HepG2 (cell line): ENCODE results near the gene C9orf40. TPM values are rescaled to one million over a fixed set of nuclear protein-coding genes. Genes with fewer than 3 reads are reported as not detected.
A peak's percentile ranks its signal among the peaks of the same experiment; 100 is the strongest.

Experiments
- BRCA1 ChIP-seq: sonication (generic); formaldehyde crosslinking; IDR thresholded peaks from 2 replicates; pipeline ENCODE4 v1.4.0; 2020; ENCODE audit warnings: missing genetic modification reagents
- CC2D1A ChIP-seq: sonication (generic); formaldehyde crosslinking; IDR thresholded peaks from 2 replicates; pipeline ENCODE4 v1.8.1; 2023; ENCODE audit warnings: mild to moderate bottlenecking, missing genetic modification reagents
- FOXK2 ChIP-seq: fragments of 450-650 bp; IDR thresholded peaks from 2 replicates; pipeline ENCODE4 v1.6.1; 2016
- IRF2 ChIP-seq: IDR thresholded peaks from 2 replicates; pipeline ENCODE4 v1.6.1; 2018; ENCODE audit warnings: missing genetic modification reagents, missing compliant biosample characterization
- MXI1 ChIP-seq: IDR thresholded peaks from 3 replicates; pipeline ENCODE4 v1.6.1; 2012; ENCODE audit warnings: low read depth, low read length, inconsistent platforms, borderline replicate concordance
- MZF1 ChIP-seq: sonication (generic); formaldehyde crosslinking; IDR thresholded peaks from 2 replicates; pipeline ENCODE4 v1.8.1; 2023; ENCODE audit warnings: mild to moderate bottlenecking, missing genetic modification reagents, borderline replicate concordance
- NCOA2 ChIP-seq: sonication (generic); formaldehyde crosslinking; IDR thresholded peaks from 2 replicates; pipeline ENCODE4 v1.8.0; 2022; ENCODE audit warnings: inconsistent platforms
- NCOR1 ChIP-seq: fragments of 200-600 bp; sonication (generic); IDR thresholded peaks from 2 replicates; pipeline ENCODE4 v1.7.0; 2017; ENCODE audit warnings: antibody characterized with exemption, low read length, borderline replicate concordance
- PHF5A ChIP-seq: IDR thresholded peaks from one replicate; pipeline ENCODE4 v1.6.1; 2018; ENCODE audit warnings: low read depth, missing genetic modification reagents; ENCODE audit not compliant: unreplicated experiment
- RBFOX2 ChIP-seq: fragments of 200-400 bp; formaldehyde crosslinking; IDR thresholded peaks from 2 replicates; pipeline ENCODE4 v1.6.1; 2017; ENCODE audit warnings: low read depth, mild to moderate bottlenecking, low read length
- REPIN1 ChIP-seq: sonication (generic); formaldehyde crosslinking; IDR thresholded peaks from 2 replicates; pipeline ENCODE4 v1.8.0; 2022; ENCODE audit warnings: missing genetic modification reagents, low read depth, mild to moderate bottlenecking, borderline replicate concordance
- REXO4 ChIP-seq: sonication (generic); formaldehyde crosslinking; IDR thresholded peaks from 2 replicates; pipeline ENCODE4 v1.8.0; 2022; ENCODE audit warnings: missing genetic modification reagents, mild to moderate bottlenecking, borderline replicate concordance
- RXRB ChIP-seq: IDR thresholded peaks from 2 replicates; pipeline ENCODE4 v1.6.1; 2016; ENCODE audit warnings: borderline replicate concordance, missing genetic modification reagents, missing compliant biosample characterization
- SALL1 ChIP-seq: sonication (generic); formaldehyde crosslinking; IDR thresholded peaks from 2 replicates; pipeline ENCODE4 v1.8.0; 2022; ENCODE audit warnings: mild to moderate bottlenecking, missing genetic modification reagents
- SIX1 ChIP-seq: sonication (generic); formaldehyde crosslinking; IDR thresholded peaks from 2 replicates; pipeline ENCODE4 v1.4.0; 2020; ENCODE audit warnings: missing genetic modification reagents, borderline replicate concordance
- ZFYVE20 ChIP-seq: sonication (generic); formaldehyde crosslinking; IDR thresholded peaks from 2 replicates; pipeline ENCODE4 v1.8.0; 2023; ENCODE audit warnings: low read depth, mild to moderate bottlenecking, moderate library complexity, missing genetic modification reagents, borderline replicate concordance
- ZKSCAN8 ChIP-seq: IDR thresholded peaks from 2 replicates; pipeline ENCODE4 v1.6.1; 2016; ENCODE audit warnings: borderline replicate concordance, missing genetic modification reagents, missing compliant biosample characterization
- ZNF335 ChIP-seq: sonication (generic); formaldehyde crosslinking; IDR thresholded peaks from 2 replicates; pipeline ENCODE4 v1.4.0; 2020; ENCODE audit warnings: missing genetic modification reagents
- ZNF839 ChIP-seq: sonication (generic); formaldehyde crosslinking; IDR thresholded peaks from 2 replicates; pipeline ENCODE4 v1.4.0; 2020; ENCODE audit warnings: missing genetic modification reagents, mild to moderate bottlenecking, borderline replicate concordance
- ZSCAN30 ChIP-seq: sonication (generic); formaldehyde crosslinking; IDR thresholded peaks from 2 replicates; pipeline ENCODE4 v1.5.0; 2020; ENCODE audit warnings: mild to moderate bottlenecking, missing genetic modification reagents
- polyA plus RNA-seq, 8 experiments: library from polyadenylated mRNA; depleted of rRNA in 3 of 8; stranded (reverse) in 7 of 8; unstranded in 1 of 8; fragments of >200 nt; fragmentation: Illumina TruSeq in 4 of 8; extraction: Trizol in 4 of 8; gene quantifications; 2 replicates each; pipeline versions ENCODE4 v1.2.1 to v1.2.3, GENCODE V29; 2011 to 2016; ENCODE audit warnings: low read depth in 4 of 8, missing spikeins in 1 of 8, mixed read lengths in 1 of 8; ENCODE audit not compliant: insufficient read depth in 1 of 8
- total RNA-seq, 5 experiments: library from RNA; depleted of rRNA; stranded (reverse); fragments of >200 nt; fragmentation: Illumina TruSeq; extraction: Trizol; gene quantifications; 2 replicates each; pipeline ENCODE4 v1.2.3, GENCODE V29; 2016; ENCODE audit warnings: low read depth in 1 of 5
- TF ChIP-seq, protein P1 (sequence below): sonication (generic); formaldehyde crosslinking; IDR thresholded peaks from 2 replicates; pipeline ENCODE4 v1.5.0; 2020; ENCODE audit warnings: missing genetic modification reagents
- TF ChIP-seq, protein P2 (sequence below): sonication (generic); formaldehyde crosslinking; IDR thresholded peaks from 2 replicates; pipeline ENCODE4 v1.9.0; 2022; ENCODE audit warnings: low read depth, missing genetic modification reagents
- TF ChIP-seq, protein P3 (sequence below): sonication (generic); formaldehyde crosslinking; IDR thresholded peaks from 2 replicates; pipeline ENCODE4; 2020; ENCODE audit warnings: missing genetic modification reagents, mild to moderate bottlenecking, borderline replicate concordance
- TF ChIP-seq, protein P4 (sequence below): sonication (generic); formaldehyde crosslinking; IDR thresholded peaks from 2 replicates; pipeline ENCODE4 v1.4.0; 2020; ENCODE audit warnings: mild to moderate bottlenecking, low read depth, missing genetic modification reagents

C9orf40 gene
- total and polyA plus RNA-seq, 2 of the 13 experiments (the other 11 are each of a cell fraction or from before 2014, with no cell fraction given): 3.0 to 13.5 TPM

DNA sequence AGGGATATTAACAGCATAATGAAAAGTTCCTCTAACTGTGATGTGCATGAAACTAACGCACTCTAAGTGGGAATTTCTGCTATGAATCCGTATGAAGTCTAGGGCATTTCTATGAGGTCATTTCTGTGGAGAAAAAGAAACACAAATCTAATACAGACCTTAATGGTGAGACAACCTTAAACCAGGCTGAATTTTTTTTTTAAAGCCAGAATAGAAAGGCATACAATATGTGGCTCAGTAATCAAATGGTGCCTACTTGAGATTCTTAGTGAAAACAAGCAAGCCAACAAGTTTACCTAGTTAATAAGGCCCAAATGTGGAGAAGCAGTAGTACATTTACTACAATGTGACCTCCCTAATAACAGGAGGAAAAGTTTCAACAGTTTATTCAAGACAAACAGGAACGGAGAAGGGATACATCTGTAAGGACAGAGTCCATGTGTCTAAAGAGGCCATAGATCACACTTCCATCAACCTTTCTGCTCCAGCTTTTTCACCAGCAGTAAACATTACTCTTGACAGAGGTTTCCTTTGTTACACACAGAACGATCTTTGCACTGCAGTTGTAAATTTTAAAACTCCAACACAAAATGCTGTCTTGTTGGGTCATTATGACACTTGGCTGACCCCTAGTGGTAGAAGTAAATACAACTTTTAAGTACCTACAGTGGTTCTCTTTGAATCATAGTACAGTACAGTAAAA is 49.2 kb upstream of the C9orf40 start (continued):
- TF ChIP-seq, protein P1, sequence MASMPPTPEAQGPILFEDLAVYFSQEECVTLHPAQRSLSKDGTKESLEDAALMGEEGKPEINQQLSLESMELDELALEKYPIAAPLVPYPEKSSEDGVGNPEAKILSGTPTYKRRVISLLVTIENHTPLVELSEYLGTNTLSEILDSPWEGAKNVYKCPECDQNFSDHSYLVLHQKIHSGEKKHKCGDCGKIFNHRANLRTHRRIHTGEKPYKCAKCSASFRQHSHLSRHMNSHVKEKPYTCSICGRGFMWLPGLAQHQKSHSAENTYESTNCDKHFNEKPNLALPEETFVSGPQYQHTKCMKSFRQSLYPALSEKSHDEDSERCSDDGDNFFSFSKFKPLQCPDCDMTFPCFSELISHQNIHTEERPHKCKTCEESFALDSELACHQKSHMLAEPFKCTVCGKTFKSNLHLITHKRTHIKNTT (CRISPR knock-in tag): no peak
- peak; percentile 37; the same call in 1 of the 2 replicates for TF ChIP-seq SIX1 (CRISPR knock-in tag)
- no peak for TF ChIP-seq REXO4 (CRISPR knock-in tag)
- TF ChIP-seq ZFYVE20 (CRISPR knock-in tag): no peak
- no peak for TF ChIP-seq MZF1
- peak; percentile 89 for TF ChIP-seq IRF2 (CRISPR knock-in tag)
- peak; percentile 73; the same call in 1 of the 2 replicates for TF ChIP-seq FOXK2
- TF ChIP-seq MXI1: peak; percentile 75; the same call in 2 of the 3 replicates
- TF ChIP-seq RXRB (CRISPR knock-in tag): peak; percentile 91
- no peak for TF ChIP-seq ZSCAN30 (CRISPR knock-in tag)
- TF ChIP-seq, protein P2, sequence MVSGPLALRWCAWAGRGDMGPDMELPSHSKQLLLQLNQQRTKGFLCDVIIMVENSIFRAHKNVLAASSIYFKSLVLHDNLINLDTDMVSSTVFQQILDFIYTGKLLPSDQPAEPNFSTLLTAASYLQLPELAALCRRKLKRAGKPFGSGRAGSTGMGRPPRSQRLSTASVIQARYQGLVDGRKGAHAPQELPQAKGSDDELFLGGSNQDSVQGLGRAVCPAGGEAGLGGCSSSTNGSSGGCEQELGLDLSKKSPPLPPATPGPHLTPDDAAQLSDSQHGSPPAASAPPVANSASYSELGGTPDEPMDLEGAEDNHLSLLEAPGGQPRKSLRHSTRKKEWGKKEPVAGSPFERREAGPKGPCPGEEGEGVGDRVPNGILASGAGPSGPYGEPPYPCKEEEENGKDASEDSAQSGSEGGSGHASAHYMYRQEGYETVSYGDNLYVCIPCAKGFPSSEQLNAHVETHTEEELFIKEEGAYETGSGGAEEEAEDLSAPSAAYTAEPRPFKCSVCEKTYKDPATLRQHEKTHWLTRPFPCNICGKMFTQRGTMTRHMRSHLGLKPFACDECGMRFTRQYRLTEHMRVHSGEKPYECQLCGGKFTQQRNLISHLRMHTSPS (CRISPR knock-in tag): no peak
- TF ChIP-seq, protein P3, sequence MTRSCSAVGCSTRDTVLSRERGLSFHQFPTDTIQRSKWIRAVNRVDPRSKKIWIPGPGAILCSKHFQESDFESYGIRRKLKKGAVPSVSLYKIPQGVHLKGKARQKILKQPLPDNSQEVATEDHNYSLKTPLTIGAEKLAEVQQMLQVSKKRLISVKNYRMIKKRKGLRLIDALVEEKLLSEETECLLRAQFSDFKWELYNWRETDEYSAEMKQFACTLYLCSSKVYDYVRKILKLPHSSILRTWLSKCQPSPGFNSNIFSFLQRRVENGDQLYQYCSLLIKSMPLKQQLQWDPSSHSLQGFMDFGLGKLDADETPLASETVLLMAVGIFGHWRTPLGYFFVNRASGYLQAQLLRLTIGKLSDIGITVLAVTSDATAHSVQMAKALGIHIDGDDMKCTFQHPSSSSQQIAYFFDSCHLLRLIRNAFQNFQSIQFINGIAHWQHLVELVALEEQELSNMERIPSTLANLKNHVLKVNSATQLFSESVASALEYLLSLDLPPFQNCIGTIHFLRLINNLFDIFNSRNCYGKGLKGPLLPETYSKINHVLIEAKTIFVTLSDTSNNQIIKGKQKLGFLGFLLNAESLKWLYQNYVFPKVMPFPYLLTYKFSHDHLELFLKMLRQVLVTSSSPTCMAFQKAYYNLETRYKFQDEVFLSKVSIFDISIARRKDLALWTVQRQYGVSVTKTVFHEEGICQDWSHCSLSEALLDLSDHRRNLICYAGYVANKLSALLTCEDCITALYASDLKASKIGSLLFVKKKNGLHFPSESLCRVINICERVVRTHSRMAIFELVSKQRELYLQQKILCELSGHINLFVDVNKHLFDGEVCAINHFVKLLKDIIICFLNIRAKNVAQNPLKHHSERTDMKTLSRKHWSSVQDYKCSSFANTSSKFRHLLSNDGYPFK: no peak
- TF ChIP-seq ZKSCAN8: peak; percentile 94
- TF ChIP-seq RBFOX2: 0 out of 2 replicates have a peak, but pooled peaks have one; percentile 26
- no peak for TF ChIP-seq CC2D1A (CRISPR knock-in tag)
- TF ChIP-seq REPIN1: peak; percentile 88
- TF ChIP-seq SALL1: peak; percentile 76; the same call in 1 of the 2 replicates
- TF ChIP-seq NCOR1: peak; percentile 96; the same call in 1 of the 2 replicates
- peak; percentile 93 for TF ChIP-seq PHF5A
- no peak for TF ChIP-seq ZNF839 (CRISPR knock-in tag)
- no peak for TF ChIP-seq ZNF335
- TF ChIP-seq NCOA2 (CRISPR knock-in tag): peak; percentile 89
- TF ChIP-seq, protein P4, sequence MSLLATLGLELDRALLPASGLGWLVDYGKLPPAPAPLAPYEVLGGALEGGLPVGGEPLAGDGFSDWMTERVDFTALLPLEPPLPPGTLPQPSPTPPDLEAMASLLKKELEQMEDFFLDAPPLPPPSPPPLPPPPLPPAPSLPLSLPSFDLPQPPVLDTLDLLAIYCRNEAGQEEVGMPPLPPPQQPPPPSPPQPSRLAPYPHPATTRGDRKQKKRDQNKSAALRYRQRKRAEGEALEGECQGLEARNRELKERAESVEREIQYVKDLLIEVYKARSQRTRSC (CRISPR knock-in tag): no peak
- no peak for TF ChIP-seq BRCA1 (CRISPR knock-in tag)
